Lung (tissue), 12 donors: ENCODE data around the gene SLC52A3. TPM values are rescaled to one million over a fixed set of nuclear protein-coding genes. Genes with fewer than 3 reads are reported as not detected.

Experiments
- ATAC-seq: fragments of 200-7000 bp; cut with Tn5 transposase; one replicate; pipeline ENCODE4 v1.9.1; 2020; ENCODE audit warnings: moderate number of reproducible peaks; ENCODE audit not compliant: insufficient read depth, low FRiP score
- DNase-seq, 3 donors: peaks; one replicate each; pipeline ENCODE4 v3.0.0-alpha.2; 2013 to 2017
- H3K27ac ChIP-seq, 2 donors: one replicate each; pipeline ENCODE4 v1.5.1; 2013; ENCODE audit warnings: mild to moderate bottlenecking in 2 of 2, moderate library complexity in 2 of 2, control low read depth in 1 of 2, inconsistent platforms in 1 of 2, low read depth in 1 of 2, low read length in 1 of 2
- H3K27me3 ChIP-seq, 3 donors: one replicate each; pipeline ENCODE4 v1.5.1; 2013; ENCODE audit warnings: low read length in 2 of 3; ENCODE audit not compliant: control insufficient read depth in 3 of 3, insufficient read depth in 3 of 3
- H3K36me3 ChIP-seq, 4 donors: one replicate each; pipeline ENCODE4 v1.5.1; 2013; ENCODE audit warnings: low read length in 4 of 4, mild to moderate bottlenecking in 1 of 4, moderate library complexity in 1 of 4; ENCODE audit not compliant: control insufficient read depth in 4 of 4, insufficient read depth in 4 of 4
- H3K4me1 ChIP-seq, 5 donors: one replicate each; pipeline ENCODE4 v1.5.1; 2013; ENCODE audit warnings: low read length in 5 of 5, mild to moderate bottlenecking in 2 of 5, moderate library complexity in 1 of 5; ENCODE audit not compliant: control insufficient read depth in 5 of 5, insufficient read depth in 5 of 5
- H3K4me3 ChIP-seq: one replicate; pipeline ENCODE4 v1.5.1; 2013; ENCODE audit warnings: mild to moderate bottlenecking, control low read depth, moderate library complexity
- H3K9ac ChIP-seq, 2 donors: one replicate each; pipeline ENCODE4 v1.5.1; 2013; ENCODE audit warnings: low read length in 2 of 2, control low read depth in 1 of 2; ENCODE audit not compliant: insufficient read depth in 1 of 2
- H3K9me3 ChIP-seq, 4 donors: one replicate each; pipeline ENCODE4 v1.5.1; 2013; ENCODE audit warnings: low read length in 3 of 4, mild to moderate bottlenecking in 1 of 4, moderate library complexity in 1 of 4; ENCODE audit not compliant: control insufficient read depth in 4 of 4, insufficient read depth in 3 of 4
- CTCF ChIP-seq: IDR thresholded peaks from 2 replicates; pipeline ENCODE4 v1.5.1; 2012; ENCODE audit warnings: mild to moderate bottlenecking; ENCODE audit errors: control extremely low read depth, extremely low read depth
- WGBS, 2 donors: extraction: QIAGEN DNeasy Blood & Tissue Kit; methylation state at CpG; one replicate each; pipeline ENCODE4 v1.1.7; 2013; 5-methylcytosine and 5-hydroxymethylcytosine counted together
- polyA plus RNA-seq, 2 donors: library from polyadenylated mRNA; stranded (reverse); fragments of 200-250 nt; gene quantifications; one replicate each; pipeline ENCODE4 v1.2.1, GENCODE V29; 2013
- total RNA-seq, 2 donors: library from RNA; depleted of rRNA in 1 of 2; stranded (reverse); fragments of >200 nt in 1 of 2; gene quantifications; one replicate each; pipeline ENCODE4 v1.2.1, GENCODE V29; 2014 to 2021
- donor health status: control.
- donor health status: control.
- donor health status: Bipolar disorder and iron deficiency.
- donor health status: healthy.
- donor health status: DM: yes; HTN: yes; CAD: no.

The SLC52A3 gene
- total and polyA plus RNA-seq, 4 donors: 1.4 to 2.7 (median 1.9) TPM

GRCh38 chr20:755941-756340 lies 12.4 kb downstream of the SLC52A3 start:
- H3K4me1 ChIP-seq: peaks cover 0 to 5% (median 0%) of the 10 kb centered on the region in 5 donors
- TF ChIP-seq CTCF: no peak
- H3K9ac ChIP-seq: no peak overlapping the region
- 90 to 91% methylated on average over 6 of the region's 6 CpGs for WGBS, 2 donors
- ATAC-seq (no peak), DNase-seq (no peak)
- H3K4me3 ChIP-seq: no peak overlapping the region
- H3K27me3 ChIP-seq: peaks cover 0 to 6% (median 6%) of the 10 kb centered on the region in 3 donors
- no peaks in the 10 kb centered on the region for H3K9me3 ChIP-seq
- H3K36me3 ChIP-seq: no peaks in the 10 kb centered on the region
- no peak overlapping the region for H3K27ac ChIP-seq

- H3K27me3 ChIP-seq: no peaks in the 10 kb centered on the region
- no peak for ATAC-seq
- no peak overlapping the region for H3K4me3 ChIP-seq
- H3K36me3 ChIP-seq: no peaks in the 10 kb centered on the region
- H3K27ac ChIP-seq: no peak overlapping the region
- H3K9me3 ChIP-seq: no peaks in the 10 kb centered on the region
- WGBS, 2 donors: 78 to 80% methylated on average over 3 of the region's 3 CpGs
- DNase-seq: no peak
- TF ChIP-seq CTCF: no peak
- H3K9ac ChIP-seq: no peak overlapping the region
- H3K4me1 ChIP-seq: peaks cover 0 to 5% (median 0%) of the 10 kb centered on the region in 5 donors
Observed at GRCh38 chr20:754904-755303, 13.4 kb downstream of the SLC52A3 start.

- WGBS, 2 donors: 75 to 86% methylated on average over 10 of the region's 10 CpGs
- no peak for ATAC-seq
- DNase-seq: no peak
- Histone ChIP-seq H3K27ac (no peak overlapping the region), H3K36me3 (no peaks in the 10 kb centered on the region), H3K4me3 (no peak overlapping the region), H3K27me3 (no peaks in the 10 kb centered on the region), H3K9me3 (no peaks in the 10 kb centered on the region), H3K9ac (no peak overlapping the region), H3K4me1 (peaks cover 0 to 5% (median 0%) of the 10 kb centered on the region in 5 donors)
- TF ChIP-seq CTCF: no peak
Observed at GRCh38 chr20:753897-754635, 14.2 kb downstream of the SLC52A3 start.
